ENCODE data around the gene HS3ST5. TPM values are rescaled to one million over a fixed set of nuclear protein-coding genes. Genes with fewer than 3 reads are reported as not detected.

The HS3ST5 gene
- total RNA-seq, 1 donor from 2014 or later: 0.05 TPM

DNA sequence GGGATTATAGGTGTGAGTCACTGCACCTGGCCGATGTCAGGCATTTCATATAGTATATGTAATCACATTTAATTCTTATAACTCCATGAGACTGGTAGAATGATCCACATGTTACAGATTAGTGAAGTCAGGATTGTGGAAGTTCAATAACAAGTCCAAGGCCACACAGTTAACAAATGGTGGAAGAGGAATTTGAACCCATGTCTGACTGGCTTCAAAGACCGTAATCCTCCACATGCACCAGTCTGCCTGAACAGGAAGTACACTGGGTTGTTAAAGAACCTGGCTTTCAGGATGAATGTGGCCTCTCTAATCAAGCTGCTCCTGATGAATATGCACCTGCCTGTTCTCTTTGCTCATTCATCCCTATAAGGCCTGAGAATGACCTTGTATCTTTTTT is 249.9 kb downstream of the HS3ST5 start:
- Mint-ChIP-seq H3K9me3 (ENCODE audit: low read depth) (no peaks in the 10 kb centered on the region), H3K4me1 (ENCODE audit: low read depth) (peaks cover 12% of the 10 kb centered on the region)

DNA sequence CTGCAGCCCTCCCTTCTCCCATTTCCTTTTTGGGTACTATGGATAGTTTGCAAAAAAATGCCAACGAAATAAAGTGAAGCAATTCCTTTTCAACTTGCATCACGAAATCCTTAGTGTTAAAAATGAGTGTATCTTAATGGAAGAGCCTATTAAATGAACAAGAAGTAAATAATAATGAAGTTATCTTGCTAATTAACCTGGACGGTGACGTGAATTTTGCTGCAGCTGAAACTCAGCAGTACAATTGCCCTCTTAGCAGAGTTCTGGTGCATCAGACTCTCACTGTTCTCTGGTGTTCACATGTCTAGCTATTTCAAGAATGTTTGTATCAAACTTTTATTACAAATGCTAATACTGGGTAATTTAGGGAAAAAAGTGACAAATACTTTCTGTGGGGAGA is 252.2 kb downstream of the HS3ST5 start:
- no peaks in the 10 kb centered on the region for H3K27me3 Mint-ChIP-seq (ENCODE audit: low read depth)
- TF ChIP-seq, protein P1, sequence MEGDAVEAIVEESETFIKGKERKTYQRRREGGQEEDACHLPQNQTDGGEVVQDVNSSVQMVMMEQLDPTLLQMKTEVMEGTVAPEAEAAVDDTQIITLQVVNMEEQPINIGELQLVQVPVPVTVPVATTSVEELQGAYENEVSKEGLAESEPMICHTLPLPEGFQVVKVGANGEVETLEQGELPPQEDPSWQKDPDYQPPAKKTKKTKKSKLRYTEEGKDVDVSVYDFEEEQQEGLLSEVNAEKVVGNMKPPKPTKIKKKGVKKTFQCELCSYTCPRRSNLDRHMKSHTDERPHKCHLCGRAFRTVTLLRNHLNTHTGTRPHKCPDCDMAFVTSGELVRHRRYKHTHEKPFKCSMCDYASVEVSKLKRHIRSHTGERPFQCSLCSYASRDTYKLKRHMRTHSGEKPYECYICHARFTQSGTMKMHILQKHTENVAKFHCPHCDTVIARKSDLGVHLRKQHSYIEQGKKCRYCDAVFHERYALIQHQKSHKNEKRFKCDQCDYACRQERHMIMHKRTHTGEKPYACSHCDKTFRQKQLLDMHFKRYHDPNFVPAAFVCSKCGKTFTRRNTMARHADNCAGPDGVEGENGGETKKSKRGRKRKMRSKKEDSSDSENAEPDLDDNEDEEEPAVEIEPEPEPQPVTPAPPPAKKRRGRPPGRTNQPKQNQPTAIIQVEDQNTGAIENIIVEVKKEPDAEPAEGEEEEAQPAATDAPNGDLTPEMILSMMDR (IDR thresholded peaks at IDR 0.05): no peak
- H3K9me3 Mint-ChIP-seq (ENCODE audit: low read depth): no peaks in the 10 kb centered on the region
- H3K27ac Mint-ChIP-seq (ENCODE audit: unreplicated experiment): peak overlapping the region; percentile 75
- DNase-seq (ENCODE audit: low spot score): no peak
- no peaks in the 10 kb centered on the region for H3K36me3 Mint-ChIP-seq (ENCODE audit: low read depth)
- H3K4me1 Mint-ChIP-seq (ENCODE audit: low read depth): peaks cover 12% of the 10 kb centered on the region
- H3K4me3 Mint-ChIP-seq (ENCODE audit: unreplicated experiment): peak overlapping the region; percentile 29

More for the DNA sequence above, 249.9 kb downstream of the HS3ST5 start:
- H3K27me3 Mint-ChIP-seq (ENCODE audit: low read depth): no peaks in the 10 kb centered on the region
- DNase-seq (ENCODE audit: low spot score): no peak
- no peaks in the 10 kb centered on the region for H3K36me3 Mint-ChIP-seq (ENCODE audit: low read depth)
- H3K4me3 Mint-ChIP-seq (ENCODE audit: unreplicated experiment): no peak overlapping the region
- no peak overlapping the region for H3K27ac Mint-ChIP-seq (ENCODE audit: unreplicated experiment)
- TF ChIP-seq, protein P1 (IDR thresholded peaks at IDR 0.05): no peak

DNA sequence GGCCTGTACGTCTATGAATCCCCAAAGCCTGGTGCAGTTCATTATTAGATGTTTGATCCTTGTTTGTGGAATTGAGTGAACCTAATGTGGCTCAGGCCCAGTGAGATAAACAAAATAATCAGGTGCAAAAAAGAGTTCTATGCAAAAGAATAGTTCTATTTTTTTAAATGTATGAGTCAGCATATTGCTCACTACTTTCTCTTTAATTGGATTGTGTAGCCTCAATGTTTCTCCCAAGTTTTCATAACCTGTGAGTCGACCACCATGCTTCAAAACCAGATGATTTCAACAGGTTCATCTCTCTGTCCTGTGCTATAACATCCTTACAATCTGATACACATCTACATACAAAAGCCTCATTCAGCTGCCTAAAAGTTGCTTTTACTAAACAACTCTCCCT is 255.3 kb downstream of the HS3ST5 start:
- Mint-ChIP-seq H3K4me3 (ENCODE audit: unreplicated experiment) (no peak overlapping the region), H3K36me3 (ENCODE audit: low read depth) (no peaks in the 10 kb centered on the region), H3K4me1 (ENCODE audit: low read depth) (peaks cover 20% of the 10 kb centered on the region), H3K27me3 (ENCODE audit: low read depth) (no peaks in the 10 kb centered on the region), H3K27ac (ENCODE audit: unreplicated experiment) (no peak overlapping the region), H3K9me3 (ENCODE audit: low read depth) (no peaks in the 10 kb centered on the region)
- no peak for DNase-seq (ENCODE audit: low spot score)
- TF ChIP-seq, protein P1 (IDR thresholded peaks at IDR 0.05): no peak

DNA sequence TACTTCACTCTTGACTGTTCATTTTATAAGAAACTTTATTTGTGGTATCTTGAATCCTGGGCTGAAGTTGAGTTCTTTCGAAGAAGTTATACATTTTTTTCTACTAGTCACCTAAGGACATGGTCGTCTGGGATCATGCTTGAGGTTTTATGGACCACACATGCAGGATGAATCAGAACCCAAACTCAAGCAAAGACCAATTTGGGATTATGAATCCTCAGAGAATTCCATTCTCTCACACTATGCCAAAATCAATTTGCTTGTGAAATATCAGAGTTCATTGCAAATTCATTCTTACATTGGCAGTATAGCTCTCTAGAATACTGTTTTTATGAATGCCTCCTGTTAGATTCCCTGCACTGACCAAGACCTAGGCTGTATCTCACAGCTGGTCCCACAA is 257.6 kb downstream of the HS3ST5 start:
- Mint-ChIP-seq H3K27ac (ENCODE audit: unreplicated experiment) (no peak overlapping the region), H3K36me3 (ENCODE audit: low read depth) (no peaks in the 10 kb centered on the region), H3K9me3 (ENCODE audit: low read depth) (no peaks in the 10 kb centered on the region), H3K4me1 (ENCODE audit: low read depth) (peaks cover 10% of the 10 kb centered on the region), H3K4me3 (ENCODE audit: unreplicated experiment) (no peak overlapping the region), H3K27me3 (ENCODE audit: low read depth) (no peaks in the 10 kb centered on the region)
- no peak for DNase-seq (ENCODE audit: low spot score)
- TF ChIP-seq, protein P1 (IDR thresholded peaks at IDR 0.05): no peak

DNA sequence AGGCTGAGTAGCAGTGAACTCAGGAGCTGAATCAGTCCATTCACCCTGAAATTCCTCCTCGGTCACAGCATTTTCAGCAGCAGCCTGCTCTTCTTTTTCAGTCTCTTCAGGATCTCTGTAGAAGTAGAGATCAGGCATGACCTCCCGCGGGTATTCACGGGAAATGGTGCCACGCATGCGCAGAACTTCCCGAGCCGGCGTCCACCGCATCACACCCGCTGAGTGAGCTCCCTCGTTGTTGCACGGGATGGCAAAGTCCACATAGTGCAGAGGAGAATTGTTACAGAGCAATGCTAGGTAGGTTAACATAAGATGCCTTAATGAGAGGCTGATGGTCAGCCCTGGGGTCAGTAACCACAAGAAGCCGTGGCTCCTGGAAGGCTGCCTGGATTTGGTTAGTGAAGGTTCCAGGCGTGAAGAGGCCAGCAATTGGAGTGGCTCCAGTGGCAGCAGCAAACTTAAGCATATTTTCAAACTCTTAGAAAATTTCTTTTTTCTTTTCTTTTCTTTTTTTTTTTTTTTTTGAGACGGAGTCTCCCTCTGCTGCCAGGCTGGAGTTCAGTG is 258.4 kb downstream of the HS3ST5 start:
- H3K27me3 Mint-ChIP-seq (ENCODE audit: low read depth): no peaks in the 10 kb centered on the region
- no peak overlapping the region for H3K27ac Mint-ChIP-seq (ENCODE audit: unreplicated experiment)
- H3K4me1 Mint-ChIP-seq (ENCODE audit: low read depth): peaks cover 7% of the 10 kb centered on the region
- TF ChIP-seq, protein P1 (IDR thresholded peaks at IDR 0.05): no peak
- H3K4me3 Mint-ChIP-seq (ENCODE audit: unreplicated experiment): no peak overlapping the region
- no peaks in the 10 kb centered on the region for H3K36me3 Mint-ChIP-seq (ENCODE audit: low read depth)
- DNase-seq (ENCODE audit: low spot score): no peak
- no peaks in the 10 kb centered on the region for H3K9me3 Mint-ChIP-seq (ENCODE audit: low read depth)
